ENCODE results near the gene CCDC187.

DNA sequence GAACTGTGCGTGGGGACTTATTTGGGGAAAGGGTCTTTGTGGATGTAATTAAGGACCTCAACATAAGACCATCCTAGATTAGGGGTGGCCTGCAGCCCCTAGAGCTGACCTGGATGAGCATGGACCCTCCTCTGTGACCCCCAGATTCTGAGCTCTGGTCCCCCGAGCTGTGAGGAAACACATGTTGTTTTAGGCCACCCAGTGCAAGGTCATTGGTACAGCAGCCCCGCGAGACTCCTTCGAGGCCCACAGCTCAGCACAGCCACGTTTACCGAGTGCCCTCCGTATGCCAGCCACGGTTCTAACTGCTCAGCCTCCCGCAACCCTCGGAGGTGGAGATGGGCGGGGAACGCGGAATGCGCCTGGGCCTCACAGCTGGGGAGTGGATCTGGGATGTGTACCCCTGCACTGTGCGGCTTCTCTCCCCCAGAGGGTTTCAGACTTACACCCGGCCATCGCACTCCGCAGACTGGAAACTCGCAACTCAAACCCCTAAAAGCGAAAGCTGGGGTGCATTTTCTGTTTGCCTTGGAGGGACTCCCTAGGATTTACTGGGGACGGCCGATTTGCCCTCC lies 18.9 kb upstream of the CCDC187 start:
- no peak for TF ChIP-seq CTCF (IDR thresholded peaks at IDR 0.05)
- no peak for TF ChIP-seq POLR2AphosphoS5 (IDR thresholded peaks at IDR 0.05)

All from upper lobe of left lung (tissue), 4 donors.